Fibroblast of lung (primary cell): ENCODE measurements around the gene BBS9.

Source experiments
- EZH2 ChIP-seq: IDR thresholded peaks from 2 replicates; pipeline ENCODE4 v1.5.1; 2012; ENCODE audit warnings: low read length, control low read depth, mild to moderate bottlenecking; ENCODE audit errors: missing control alignments
- TF ChIP-seq, protein P1 (sequence below), 2 donors: IDR thresholded peaks in 1 of 2; conservative IDR thresholded peaks in 1 of 2; 1 replicate in 1 of 2; 2 replicates in 1 of 2; pipeline ENCODE4 v1.5.1; 2011 to 2012; ENCODE audit warnings: low read length in 2 of 2, control low read depth in 1 of 2, inconsistent platforms in 1 of 2, low read depth in 1 of 2, mild to moderate bottlenecking in 1 of 2

DNA sequence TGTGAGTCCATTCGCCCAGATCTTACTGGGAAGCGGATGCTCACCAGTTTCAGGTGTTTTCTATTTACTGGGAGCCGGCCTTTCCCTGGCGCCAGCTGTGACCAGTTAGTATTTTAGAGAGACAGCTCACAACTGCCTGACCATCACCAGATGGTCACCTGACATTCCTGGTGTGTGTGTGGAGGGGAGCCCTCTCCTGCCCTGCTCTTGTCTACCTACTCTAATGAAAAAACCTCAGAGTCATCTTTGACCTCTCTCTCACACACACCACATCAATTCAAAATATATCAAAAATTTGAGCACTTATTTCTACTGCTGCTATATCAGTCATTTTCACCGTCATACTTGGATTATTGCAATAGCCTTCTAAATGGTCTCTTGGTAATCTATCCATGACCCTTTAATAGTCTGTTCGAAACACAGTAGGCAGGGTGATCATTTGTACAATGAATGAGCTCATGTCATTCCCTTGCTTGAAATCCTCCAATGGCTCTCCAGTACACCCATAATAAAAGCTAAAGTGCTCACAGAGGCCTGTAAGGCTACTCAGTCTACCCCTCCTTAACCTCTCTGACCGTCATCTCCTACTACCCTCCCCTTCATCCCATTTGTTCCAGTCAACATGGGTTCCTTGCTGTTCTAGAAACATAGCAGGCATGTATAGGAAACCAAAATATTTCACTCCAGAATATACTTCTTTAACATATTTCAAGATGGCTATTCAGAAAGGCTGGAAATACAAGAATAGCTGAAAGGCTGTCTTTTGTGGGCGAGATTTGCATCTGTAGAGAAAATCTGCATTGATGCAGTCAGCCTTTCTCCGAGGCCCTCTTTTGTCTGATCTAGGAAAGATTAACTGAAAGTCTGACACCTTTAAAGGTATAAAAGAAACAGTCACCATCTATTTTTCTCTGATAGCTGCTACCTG is 49.3 kb upstream of the BBS9 start:
- TF ChIP-seq, protein P1, sequence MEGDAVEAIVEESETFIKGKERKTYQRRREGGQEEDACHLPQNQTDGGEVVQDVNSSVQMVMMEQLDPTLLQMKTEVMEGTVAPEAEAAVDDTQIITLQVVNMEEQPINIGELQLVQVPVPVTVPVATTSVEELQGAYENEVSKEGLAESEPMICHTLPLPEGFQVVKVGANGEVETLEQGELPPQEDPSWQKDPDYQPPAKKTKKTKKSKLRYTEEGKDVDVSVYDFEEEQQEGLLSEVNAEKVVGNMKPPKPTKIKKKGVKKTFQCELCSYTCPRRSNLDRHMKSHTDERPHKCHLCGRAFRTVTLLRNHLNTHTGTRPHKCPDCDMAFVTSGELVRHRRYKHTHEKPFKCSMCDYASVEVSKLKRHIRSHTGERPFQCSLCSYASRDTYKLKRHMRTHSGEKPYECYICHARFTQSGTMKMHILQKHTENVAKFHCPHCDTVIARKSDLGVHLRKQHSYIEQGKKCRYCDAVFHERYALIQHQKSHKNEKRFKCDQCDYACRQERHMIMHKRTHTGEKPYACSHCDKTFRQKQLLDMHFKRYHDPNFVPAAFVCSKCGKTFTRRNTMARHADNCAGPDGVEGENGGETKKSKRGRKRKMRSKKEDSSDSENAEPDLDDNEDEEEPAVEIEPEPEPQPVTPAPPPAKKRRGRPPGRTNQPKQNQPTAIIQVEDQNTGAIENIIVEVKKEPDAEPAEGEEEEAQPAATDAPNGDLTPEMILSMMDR (conservative IDR thresholded peaks at IDR 0.05 in 1 of 2, IDR thresholded peaks at IDR 0.05 in 1 of 2; ENCODE audit: low read depth in 1 of 2, low read length in 2 of 2) = no peak
- TF ChIP-seq EZH2 = no peak
